Measurements from ENCODE around the gene TMEM243.

GRCh38 chr7:87267239-87267900 is 47.8 kb upstream of the TMEM243 start:
- TF ChIP-seq CTCF (IDR thresholded peaks at IDR 0.05; ENCODE audit: poor library complexity, severe bottlenecking) = no peak
- TF ChIP-seq REST (IDR thresholded peaks at IDR 0.05; ENCODE audit: borderline replicate concordance) = no peak
